OCI-LY3 (cell line): Measurements from ENCODE around the gene DOK7.

Experiments
- EZH2phosphoT487 ChIP-seq: fragments of 200-600 bp; shearing (Covaris generic); IDR thresholded peaks from 2 replicates; pipeline ENCODE4 v1.6.1; 2018; ENCODE audit warnings: antibody characterized with exemption, mixed run types, low read depth
- TF ChIP-seq, protein P1 (sequence below): fragments of 200-600, 300-600 bp; sonication (generic); IDR thresholded peaks from 2 replicates; pipeline ENCODE4 v1.5.1; 2014; ENCODE audit warnings: antibody characterized with exemption, low read length, low read depth

DNA sequence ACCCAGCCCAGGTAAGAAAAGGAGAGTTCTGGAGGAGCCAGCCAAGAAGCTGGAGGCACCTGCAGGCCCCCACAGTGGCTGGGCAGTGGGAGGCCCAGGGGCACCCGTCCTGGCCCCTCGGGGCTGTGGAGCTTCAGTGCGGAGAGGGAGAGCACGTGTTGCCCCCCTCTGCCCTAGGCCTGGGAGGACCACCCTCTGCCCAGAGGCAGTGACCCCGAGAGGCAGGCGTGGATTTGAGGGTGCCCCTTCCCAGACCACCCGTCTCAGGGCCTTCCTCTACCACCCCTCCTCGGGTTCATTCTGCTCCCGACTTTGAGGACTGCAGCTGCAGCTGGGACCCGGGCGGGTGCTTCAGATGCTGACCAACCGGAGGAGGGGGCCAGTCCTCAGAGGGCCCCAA is 33.5 kb upstream of the DOK7 start:
- TF ChIP-seq, protein P1, sequence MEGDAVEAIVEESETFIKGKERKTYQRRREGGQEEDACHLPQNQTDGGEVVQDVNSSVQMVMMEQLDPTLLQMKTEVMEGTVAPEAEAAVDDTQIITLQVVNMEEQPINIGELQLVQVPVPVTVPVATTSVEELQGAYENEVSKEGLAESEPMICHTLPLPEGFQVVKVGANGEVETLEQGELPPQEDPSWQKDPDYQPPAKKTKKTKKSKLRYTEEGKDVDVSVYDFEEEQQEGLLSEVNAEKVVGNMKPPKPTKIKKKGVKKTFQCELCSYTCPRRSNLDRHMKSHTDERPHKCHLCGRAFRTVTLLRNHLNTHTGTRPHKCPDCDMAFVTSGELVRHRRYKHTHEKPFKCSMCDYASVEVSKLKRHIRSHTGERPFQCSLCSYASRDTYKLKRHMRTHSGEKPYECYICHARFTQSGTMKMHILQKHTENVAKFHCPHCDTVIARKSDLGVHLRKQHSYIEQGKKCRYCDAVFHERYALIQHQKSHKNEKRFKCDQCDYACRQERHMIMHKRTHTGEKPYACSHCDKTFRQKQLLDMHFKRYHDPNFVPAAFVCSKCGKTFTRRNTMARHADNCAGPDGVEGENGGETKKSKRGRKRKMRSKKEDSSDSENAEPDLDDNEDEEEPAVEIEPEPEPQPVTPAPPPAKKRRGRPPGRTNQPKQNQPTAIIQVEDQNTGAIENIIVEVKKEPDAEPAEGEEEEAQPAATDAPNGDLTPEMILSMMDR, result no peak
- no peak for TF ChIP-seq EZH2phosphoT487
